GM21390 (cell line): ENCODE data around the gene CDK5RAP2.

Source experiments
- ATAC-seq: cut with Tn5 transposase; IDR thresholded peaks from one replicate; pipeline ENCODE4 v1.9.1; 2021; ENCODE audit not compliant: unreplicated experiment

Gene CDK5RAP2

DNA sequence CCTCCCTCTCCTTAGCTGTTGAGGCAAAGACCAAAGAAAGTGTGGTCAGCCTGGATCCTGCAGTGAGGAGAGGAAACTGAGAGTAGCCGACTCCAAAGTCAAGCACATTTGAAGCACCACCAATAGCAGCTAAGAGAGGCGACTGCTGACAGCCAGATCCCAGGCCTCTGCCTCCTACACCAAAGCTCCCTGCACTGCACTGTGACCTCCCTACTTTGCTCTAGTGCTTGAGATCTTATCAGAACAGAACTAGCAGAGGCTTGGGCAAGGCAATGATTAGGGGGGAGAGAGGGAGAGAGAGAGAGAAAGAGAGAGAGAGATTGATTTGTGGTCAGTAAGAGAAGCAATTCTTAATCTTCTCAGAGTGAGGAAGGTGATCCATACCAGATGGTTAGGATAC is 216.3 kb downstream of the CDK5RAP2 start:
- no peak for ATAC-seq

DNA sequence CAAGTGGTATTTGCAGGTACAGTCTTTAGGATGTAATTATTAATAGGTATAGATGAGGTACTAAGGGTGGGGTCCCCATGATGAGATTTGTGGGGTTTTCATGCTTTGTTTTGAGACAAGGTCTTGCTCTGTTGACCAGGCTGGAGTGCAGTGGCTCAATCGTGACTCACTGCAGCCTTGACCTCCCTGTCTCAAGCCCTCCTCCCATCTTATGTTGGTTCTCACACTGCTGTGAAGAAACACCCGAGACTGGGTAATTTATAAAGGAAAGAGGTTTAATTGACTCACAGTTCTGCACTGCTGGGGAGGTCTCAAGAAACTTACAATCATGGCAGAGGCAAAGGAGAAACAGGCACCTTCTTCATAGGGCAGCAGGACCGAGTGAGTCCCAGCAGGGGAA is 217.5 kb downstream of the CDK5RAP2 start:
- no peak for ATAC-seq

DNA sequence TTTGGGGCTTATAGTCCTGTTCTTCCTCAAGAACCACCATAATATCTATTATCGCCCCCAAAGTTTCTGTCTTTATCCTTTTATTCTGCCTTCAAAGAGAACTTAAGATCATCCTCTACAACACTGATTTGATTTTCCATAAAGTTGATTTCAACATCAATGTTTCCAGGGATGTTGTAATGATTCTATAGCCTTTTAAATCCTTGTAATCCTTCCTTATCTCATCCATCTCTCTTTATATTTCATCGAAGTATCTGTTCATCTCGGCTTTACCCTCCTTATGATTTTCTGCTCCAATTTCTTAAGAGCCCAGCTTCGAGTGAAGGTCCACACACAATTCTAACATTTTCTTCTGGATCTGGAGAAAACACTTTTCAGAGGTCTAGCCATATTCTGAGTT is 218.4 kb downstream of the CDK5RAP2 start:
- ATAC-seq, result no peak

DNA sequence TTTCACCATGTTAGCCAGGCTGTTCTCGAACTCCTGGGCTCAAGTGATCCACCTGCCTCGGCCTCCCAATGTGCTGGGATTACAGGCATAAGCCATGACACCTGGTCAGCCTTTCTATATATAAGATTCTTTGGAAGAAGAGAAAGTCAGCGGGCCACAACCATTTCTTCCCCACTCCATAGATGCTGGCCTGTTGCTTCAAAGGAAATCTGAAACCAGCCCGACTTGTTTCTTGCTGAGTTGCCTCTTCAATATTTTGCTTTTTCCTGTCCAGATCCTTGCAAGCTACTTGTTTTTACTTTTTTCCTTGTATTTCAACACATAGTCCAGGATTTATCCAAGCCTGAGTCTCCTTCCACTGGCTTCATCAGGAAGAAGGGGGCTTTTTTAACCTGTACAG is 219.5 kb downstream of the CDK5RAP2 start:
- ATAC-seq, result no peak

DNA sequence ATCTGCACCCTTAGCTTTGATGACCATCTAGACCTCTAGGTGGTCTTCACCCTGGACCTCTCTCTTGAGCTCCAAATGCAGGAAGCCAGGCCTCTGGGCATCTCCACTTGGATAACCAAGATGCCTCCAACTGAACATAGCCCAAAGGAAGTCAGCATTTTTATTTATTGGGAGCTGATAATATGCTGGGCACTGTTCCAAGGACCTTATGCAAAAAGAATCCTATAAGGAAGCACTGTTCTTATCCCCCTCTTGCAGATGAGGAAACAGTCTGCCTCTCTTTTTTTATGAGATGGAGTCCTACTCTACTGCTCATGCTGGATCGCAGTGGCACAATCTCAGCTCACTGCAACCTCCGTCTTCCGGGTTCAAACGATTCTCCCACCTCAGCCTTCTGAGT is 219.9 kb downstream of the CDK5RAP2 start:
- no peak for ATAC-seq

DNA sequence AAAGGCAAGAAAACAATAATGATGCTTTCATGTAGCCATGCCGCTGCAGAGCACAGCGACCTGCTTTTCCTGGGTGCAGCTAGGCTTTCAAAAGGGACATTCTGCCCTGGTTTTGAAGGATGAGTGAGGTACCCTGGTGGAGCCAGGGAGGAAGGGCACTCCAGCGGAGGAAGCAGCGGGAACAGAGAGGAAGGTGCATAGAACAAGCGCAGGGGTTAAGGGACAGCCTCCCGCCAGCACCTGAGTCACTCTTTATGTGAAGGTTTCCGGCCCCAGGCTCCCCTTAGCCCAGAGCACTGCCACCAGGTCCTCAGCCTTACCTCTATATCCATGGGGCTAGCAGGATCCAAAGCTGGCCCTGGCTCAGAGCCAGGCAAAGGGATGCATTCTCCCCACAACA is 221.1 kb downstream of the CDK5RAP2 start:
- no peak for ATAC-seq

DNA sequence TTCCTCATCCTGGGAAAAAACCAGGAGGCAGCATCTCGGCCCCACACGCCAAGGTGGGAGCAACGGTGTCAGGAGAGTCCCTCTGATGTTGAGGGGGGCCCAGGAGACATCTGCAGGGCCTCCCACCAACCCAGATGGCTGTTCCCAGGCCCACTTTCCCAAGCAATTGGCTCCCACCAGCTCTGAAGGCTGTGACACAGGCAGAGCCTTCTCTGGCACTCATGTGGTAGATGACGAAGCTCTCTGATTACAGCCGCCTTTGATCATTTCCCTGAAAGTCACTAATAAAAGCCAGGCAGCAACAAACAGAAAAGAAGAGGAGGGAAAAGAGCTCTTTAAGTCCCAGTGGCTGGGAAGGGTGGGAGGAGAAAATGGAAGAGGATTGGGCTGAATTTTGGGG is 226.5 kb downstream of the CDK5RAP2 start:
- no peak for ATAC-seq

DNA sequence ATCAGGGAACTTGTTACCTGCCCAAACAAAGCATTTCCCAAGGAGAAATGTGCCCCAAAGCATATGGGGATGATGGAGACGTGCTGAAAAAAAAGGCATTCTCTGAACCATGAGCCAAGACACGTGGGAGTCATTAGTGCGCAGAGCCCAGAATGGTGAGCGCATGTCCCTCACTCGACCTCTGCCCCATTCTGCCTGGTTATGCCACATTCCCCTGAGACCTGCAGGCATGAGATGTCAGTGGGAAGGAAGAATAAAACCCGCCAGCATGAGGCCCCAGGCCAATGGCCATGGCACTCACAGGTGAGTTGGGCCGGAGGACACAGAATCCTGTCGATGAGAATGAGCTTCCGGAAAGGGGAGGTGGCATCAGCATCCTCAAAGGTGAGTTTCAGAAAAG is 228.9 kb downstream of the CDK5RAP2 start:
- ATAC-seq, result no peak

DNA sequence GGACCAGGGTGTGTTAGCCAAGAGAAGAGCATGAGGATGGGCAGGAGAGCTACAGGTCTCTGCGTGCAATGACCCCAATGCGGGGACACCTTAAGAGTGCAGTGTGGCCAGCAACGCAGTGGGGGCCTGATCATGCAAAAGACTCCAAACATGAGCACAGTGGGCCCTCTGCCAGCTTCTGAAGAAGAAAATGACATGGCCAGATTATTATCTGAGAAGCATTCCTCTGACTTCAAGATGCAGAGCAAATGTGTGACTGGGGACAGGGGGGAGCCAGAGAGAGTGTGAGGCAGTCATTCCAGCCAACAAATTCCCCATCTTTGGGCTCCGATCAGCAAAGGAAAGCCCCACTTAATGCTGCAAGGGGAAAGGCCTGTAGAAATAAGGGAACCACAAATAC is 229.4 kb downstream of the CDK5RAP2 start:
- no peak for ATAC-seq

DNA sequence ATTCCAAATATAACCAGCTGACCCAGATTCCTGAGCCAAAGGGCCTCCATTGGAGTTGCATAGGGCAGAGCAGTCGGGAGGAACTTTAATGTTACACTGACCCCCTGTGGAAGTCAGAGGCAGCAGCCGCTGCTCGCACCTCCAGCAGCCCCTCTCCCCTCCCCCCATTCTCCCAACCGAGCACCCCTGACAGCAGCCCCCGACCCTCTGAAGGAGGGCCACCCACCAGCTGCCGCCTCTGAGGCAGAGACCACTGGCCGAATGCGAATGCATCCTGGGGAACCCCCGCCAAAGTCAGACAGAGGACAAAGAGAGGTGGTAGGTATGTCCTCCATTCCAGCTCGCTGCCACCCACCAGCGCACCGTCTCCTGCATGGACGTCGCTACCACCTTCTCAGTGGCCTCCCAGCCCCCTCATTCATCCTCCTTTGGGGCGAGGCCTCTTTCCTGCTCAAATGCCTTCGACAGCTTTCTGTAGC is 231.0 kb downstream of the CDK5RAP2 start:
- no peak for ATAC-seq

DNA sequence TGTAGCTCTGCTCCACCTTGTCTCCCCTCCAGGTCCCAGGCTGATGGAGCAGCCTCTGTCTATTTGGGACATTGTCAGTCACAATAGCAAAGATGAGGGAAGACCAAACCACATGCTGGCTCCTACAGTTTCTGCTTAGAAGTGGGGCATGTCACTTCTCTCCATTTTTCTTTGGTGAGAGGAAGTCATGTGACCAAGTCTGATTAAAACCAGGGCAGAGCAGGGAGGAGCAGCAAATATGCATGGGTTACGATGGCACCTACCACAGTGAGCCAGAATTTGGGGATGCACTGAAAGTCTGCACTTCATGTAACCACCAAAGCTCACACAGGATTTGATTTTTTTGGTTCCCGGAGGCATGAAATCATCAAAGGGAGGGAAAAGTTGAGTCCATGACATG is 234.6 kb downstream of the CDK5RAP2 start:
- no peak for ATAC-seq

DNA sequence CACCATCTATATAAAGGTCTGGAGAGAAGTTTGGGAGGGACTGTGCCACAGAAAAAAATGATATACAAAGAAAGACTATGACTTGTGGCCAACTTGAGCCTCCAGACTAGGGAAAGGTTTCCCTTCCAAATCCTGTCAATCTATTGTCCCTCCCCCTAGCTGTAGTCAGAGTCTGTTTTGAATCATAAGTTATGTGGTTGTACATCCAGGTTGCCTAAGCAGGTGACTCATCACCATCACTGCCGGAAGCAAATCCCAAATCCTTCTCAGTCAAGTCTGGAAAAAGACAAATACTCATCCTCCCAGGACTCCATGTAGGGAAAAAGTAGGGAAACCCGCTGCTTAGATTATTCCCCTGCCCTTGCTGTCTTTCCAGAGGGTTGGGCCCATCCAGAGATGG is 235.7 kb downstream of the CDK5RAP2 start:
- no peak for ATAC-seq

DNA sequence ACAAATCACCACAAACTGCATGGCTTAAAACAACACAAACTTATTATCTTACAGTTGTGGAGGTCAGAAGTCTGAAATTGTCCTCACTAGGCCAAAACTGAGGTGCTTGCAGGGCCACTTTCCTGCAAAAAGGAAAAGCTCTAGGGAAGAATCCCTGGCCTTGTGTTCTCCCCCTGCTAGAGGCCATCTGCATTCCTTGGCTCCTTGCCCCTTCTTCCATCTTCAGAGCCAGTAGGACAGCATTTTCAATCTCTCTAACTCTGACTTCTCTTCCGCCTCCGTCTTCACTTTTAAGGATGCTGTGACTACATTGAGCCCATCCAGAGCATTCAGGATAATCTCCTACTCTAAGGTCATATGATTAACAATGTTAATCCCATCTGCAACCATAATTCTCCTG is 236.6 kb downstream of the CDK5RAP2 start:
- no peak for ATAC-seq
